Upper lobe of left lung (tissue), 4 donors: ENCODE results near the gene KIF21A.

Experiments
- EP300 ChIP-seq, 4 donors: sonication (generic); formaldehyde crosslinking; IDR thresholded peaks; one replicate each; pipeline ENCODE4 v1.5.1; 2017; ENCODE audit warnings: antibody characterized with exemption in 4 of 4, control low read depth in 2 of 4
- POLR2A ChIP-seq, 4 donors: fragments of 450-650 bp; IDR thresholded peaks; one replicate each; pipeline ENCODE4 v1.5.1; 2016 to 2017; ENCODE audit warnings: antibody characterized with exemption in 4 of 4, mild to moderate bottlenecking in 2 of 4
- TF ChIP-seq, protein P1 (sequence below), 6 experiments: fragments of 450-650 bp in 4 of 6; fragments of 200-600 bp in 2 of 6; sonication (generic) in 2 of 6; IDR thresholded peaks; one replicate each; pipeline ENCODE4 v1.5.1; 2016 to 2019; ENCODE audit warnings: antibody characterized with exemption in 6 of 6

DNA sequence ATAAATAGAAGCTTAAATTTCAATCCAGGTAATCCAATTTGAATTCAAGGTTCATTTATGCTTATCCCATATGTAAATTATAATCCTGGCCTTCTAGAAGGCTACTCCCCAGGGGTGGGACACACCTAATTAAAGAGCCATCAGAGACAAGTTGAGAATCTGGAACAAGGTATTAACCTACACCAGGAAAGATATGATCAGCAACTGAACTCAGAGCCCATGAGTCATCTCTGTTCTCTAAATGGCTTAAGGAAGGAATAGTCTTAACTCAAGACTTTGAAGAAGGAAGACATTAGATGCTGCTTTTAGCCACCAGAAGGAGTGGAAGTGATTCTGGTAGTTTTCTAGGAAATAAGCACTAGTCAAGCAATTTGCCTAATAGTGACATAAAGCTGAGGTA lies 88.0 kb downstream of the KIF21A start:
- no peak for TF ChIP-seq EP300 (IDR thresholded peaks at IDR 0.05)
- no peak for TF ChIP-seq POLR2A (IDR thresholded peaks at IDR 0.05)
- TF ChIP-seq, protein P1, sequence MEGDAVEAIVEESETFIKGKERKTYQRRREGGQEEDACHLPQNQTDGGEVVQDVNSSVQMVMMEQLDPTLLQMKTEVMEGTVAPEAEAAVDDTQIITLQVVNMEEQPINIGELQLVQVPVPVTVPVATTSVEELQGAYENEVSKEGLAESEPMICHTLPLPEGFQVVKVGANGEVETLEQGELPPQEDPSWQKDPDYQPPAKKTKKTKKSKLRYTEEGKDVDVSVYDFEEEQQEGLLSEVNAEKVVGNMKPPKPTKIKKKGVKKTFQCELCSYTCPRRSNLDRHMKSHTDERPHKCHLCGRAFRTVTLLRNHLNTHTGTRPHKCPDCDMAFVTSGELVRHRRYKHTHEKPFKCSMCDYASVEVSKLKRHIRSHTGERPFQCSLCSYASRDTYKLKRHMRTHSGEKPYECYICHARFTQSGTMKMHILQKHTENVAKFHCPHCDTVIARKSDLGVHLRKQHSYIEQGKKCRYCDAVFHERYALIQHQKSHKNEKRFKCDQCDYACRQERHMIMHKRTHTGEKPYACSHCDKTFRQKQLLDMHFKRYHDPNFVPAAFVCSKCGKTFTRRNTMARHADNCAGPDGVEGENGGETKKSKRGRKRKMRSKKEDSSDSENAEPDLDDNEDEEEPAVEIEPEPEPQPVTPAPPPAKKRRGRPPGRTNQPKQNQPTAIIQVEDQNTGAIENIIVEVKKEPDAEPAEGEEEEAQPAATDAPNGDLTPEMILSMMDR (IDR thresholded peaks at IDR 0.05): no peak
